Subcutaneous abdominal adipose tissue (tissue), 5 donors: ENCODE results near the gene PLSCR1.
"Not testable (repeated sequence)": the region's sequence is repeated elsewhere in the genome, so short reads cannot be mapped to it uniquely, and the experiment has no call there.

Experiments used
- H3K27ac ChIP-seq: one replicate; pipeline ENCODE4 v1.7.0; 2013; ENCODE audit warnings: low read depth, mild to moderate bottlenecking, inconsistent platforms, low read length, moderate library complexity
- H3K27me3 ChIP-seq, 5 donors: one replicate each; pipeline ENCODE4 v1.7.0; 2013; ENCODE audit warnings: low read length in 5 of 5, inconsistent platforms in 1 of 5; ENCODE audit not compliant: control insufficient read depth in 5 of 5, insufficient read depth in 4 of 5
- H3K36me3 ChIP-seq, 5 donors: one replicate each; pipeline ENCODE4 v1.7.0; 2013; ENCODE audit warnings: low read length in 5 of 5; ENCODE audit not compliant: control insufficient read depth in 5 of 5, insufficient read depth in 5 of 5
- H3K4me1 ChIP-seq, 5 donors: one replicate each; pipeline ENCODE4 v1.7.0; 2013; ENCODE audit warnings: low read length in 5 of 5, mild to moderate bottlenecking in 3 of 5, moderate library complexity in 1 of 5; ENCODE audit not compliant: control insufficient read depth in 5 of 5, insufficient read depth in 5 of 5
- H3K4me3 ChIP-seq, 5 donors: one replicate each; pipeline ENCODE4 v1.7.0; 2013; ENCODE audit warnings: low read length in 5 of 5, low read depth in 1 of 5
- H3K9ac ChIP-seq, 5 donors: one replicate each; pipeline ENCODE4 v1.7.0; 2013; ENCODE audit warnings: low read length in 5 of 5, mild to moderate bottlenecking in 4 of 5, moderate library complexity in 3 of 5
- H3K9me3 ChIP-seq, 5 donors: one replicate each; pipeline ENCODE4 v1.7.0; 2013; ENCODE audit warnings: low read length in 5 of 5; ENCODE audit not compliant: control insufficient read depth in 5 of 5
- donor health status: healthy.
- donor health status: healthy.
- donor health status: healthy.
- donor health status: healthy.
- donor health status: healthy.

PLSCR1 gene

GRCh38 chr3:146503461-146504202, 40.8 kb downstream of the PLSCR1 start:
- H3K4me3 ChIP-seq: no peak overlapping the region
- no peaks in the 10 kb centered on the region for H3K27me3 ChIP-seq
- no peak overlapping the region for H3K27ac ChIP-seq
- no peaks in the 10 kb centered on the region for H3K9me3 ChIP-seq
- H3K36me3 ChIP-seq: no peaks in the 10 kb centered on the region
- peaks cover 0 to 20% (median 5%) of the 10 kb centered on the region in 5 donors for H3K4me1 ChIP-seq
- H3K9ac ChIP-seq: no peak overlapping the region

- Histone ChIP-seq H3K4me3 (no peak overlapping the region), H3K9ac (no peak overlapping the region), H3K4me1 (peaks cover 0 to 20% (median 5%) of the 10 kb centered on the region in 5 donors), H3K27ac (no peak overlapping the region), H3K9me3 (no peaks in the 10 kb centered on the region), H3K27me3 (no peaks in the 10 kb centered on the region), H3K36me3 (no peaks in the 10 kb centered on the region)
Measured at GRCh38 chr3:146502887-146503460, 41.4 kb downstream of the PLSCR1 start.

- Histone ChIP-seq H3K4me1 (peaks cover 0 to 13% (median 5%) of the 10 kb centered on the region in 5 donors), H3K4me3 (no peak overlapping the region), H3K9ac (no peak overlapping the region), H3K36me3 (no peaks in the 10 kb centered on the region), H3K27ac (no peak overlapping the region), H3K9me3 (no peaks in the 10 kb centered on the region), H3K27me3 (no peaks in the 10 kb centered on the region)
Measured at GRCh38 chr3:146501752-146502151, 42.7 kb downstream of the PLSCR1 start.

- Histone ChIP-seq H3K9me3 (no peaks in the 10 kb centered on the region), H3K4me1 (peaks cover 0 to 2% (median 0%) of the 10 kb centered on the region in 5 donors), H3K9ac (no peak overlapping the region), H3K36me3 (no peaks in the 10 kb centered on the region), H3K27me3 (no peaks in the 10 kb centered on the region), H3K27ac (no peak overlapping the region), H3K4me3 (no peak overlapping the region)
Measured at GRCh38 chr3:146499701-146500100, 44.7 kb downstream of the PLSCR1 start.

- Histone ChIP-seq H3K4me1 (no peaks in the 10 kb centered on the region), H3K36me3 (no peaks in the 10 kb centered on the region), H3K27ac (no peak overlapping the region), H3K27me3 (no peaks in the 10 kb centered on the region), H3K9ac (no peak overlapping the region), H3K9me3 (no peaks in the 10 kb centered on the region), H3K4me3 (no peak overlapping the region)
Measured at GRCh38 chr3:146498002-146498736, 46.2 kb downstream of the PLSCR1 start.

GRCh38 chr3:146497145-146497843, 47.1 kb downstream of the PLSCR1 start:
- not testable (repeated sequence) for H3K36me3 ChIP-seq, H3K27me3 ChIP-seq, H3K4me3 ChIP-seq, H3K9ac ChIP-seq, H3K27ac ChIP-seq, H3K4me1 ChIP-seq, H3K9me3 ChIP-seq

GRCh38 chr3:146496726-146497125, 47.7 kb downstream of the PLSCR1 start:
- H3K9me3 ChIP-seq: no peaks in the 10 kb centered on the region
- no peak overlapping the region for H3K27ac ChIP-seq
- no peak overlapping the region for H3K4me3 ChIP-seq
- H3K4me1 ChIP-seq: no peaks in the 10 kb centered on the region
- H3K27me3 ChIP-seq: no peaks in the 10 kb centered on the region
- H3K9ac ChIP-seq: no peak overlapping the region
- no peaks in the 10 kb centered on the region for H3K36me3 ChIP-seq

GRCh38 chr3:146496251-146496650, 48.2 kb downstream of the PLSCR1 start:
- H3K9me3 ChIP-seq: no peaks in the 10 kb centered on the region

GRCh38 chr3:146493761-146494160, 50.6 kb downstream of the PLSCR1 start:
- Histone ChIP-seq H3K27ac (no peak overlapping the region), H3K9me3 (peaks cover 0 to 9% (median 0%) of the 10 kb centered on the region in 5 donors), H3K36me3 (no peaks in the 10 kb centered on the region), H3K4me1 (no peaks in the 10 kb centered on the region), H3K4me3 (no peak overlapping the region), H3K27me3 (no peaks in the 10 kb centered on the region), H3K9ac (no peak overlapping the region)

More at GRCh38 chr3:146496251-146496650, 48.2 kb downstream of the PLSCR1 start:
- Histone ChIP-seq H3K27ac (no peak overlapping the region), H3K36me3 (no peaks in the 10 kb centered on the region), H3K4me1 (no peaks in the 10 kb centered on the region), H3K9ac (no peak overlapping the region), H3K27me3 (no peaks in the 10 kb centered on the region), H3K4me3 (no peak overlapping the region)
